ENCODE measurements around the gene CALCB. TPM values are rescaled to one million over a fixed set of nuclear protein-coding genes. Genes with fewer than 3 reads are reported as not detected.

Gene CALCB
- total RNA-seq, 1 donor from 2014 or later: not detected

DNA sequence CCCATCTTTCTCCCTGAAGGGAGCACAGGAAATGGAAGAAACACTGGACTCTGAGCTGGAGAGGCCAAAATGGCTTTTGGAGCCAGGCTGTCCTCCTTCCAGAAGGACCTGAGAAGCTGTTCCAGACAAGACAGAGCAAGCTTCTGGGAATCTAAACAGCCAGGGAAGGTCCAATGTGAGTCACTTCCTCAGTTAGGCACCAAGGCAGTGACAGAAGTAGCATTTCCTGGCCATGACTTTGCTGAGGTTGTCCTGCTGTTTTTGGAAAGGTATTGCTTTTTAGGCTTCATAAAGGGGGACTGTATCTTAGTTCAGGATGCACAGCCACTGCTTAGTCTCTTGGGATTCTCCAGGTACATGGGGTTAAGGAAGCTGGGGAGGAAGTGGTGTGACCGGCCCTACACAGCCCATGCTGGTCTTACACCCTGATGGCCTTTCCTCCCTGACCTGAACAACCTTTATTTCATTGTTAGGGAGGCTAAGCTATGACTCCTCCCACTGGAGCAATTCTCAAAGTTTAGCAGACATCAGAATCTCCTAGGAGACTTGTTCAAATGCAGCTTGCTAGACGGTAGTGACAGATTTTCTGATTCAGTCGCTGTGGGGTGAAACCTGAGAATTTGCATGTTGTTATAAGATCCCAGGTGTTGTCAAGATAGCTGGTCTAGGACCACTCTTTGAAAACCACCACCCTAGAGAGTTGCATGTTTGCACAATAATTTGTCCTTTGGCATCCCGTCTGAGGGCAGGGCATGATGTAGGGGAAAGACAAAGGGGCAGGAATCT, 34.5 kb downstream of the CALCB start:
- Mint-ChIP-seq H3K4me1 (ENCODE audit: low read depth) (peaks cover 9% of the 10 kb centered on the region), H3K4me3 (ENCODE audit: low read depth) (no peak overlapping the region), H3K9me3 (ENCODE audit: low read depth) (peaks cover 6% of the 10 kb centered on the region)

DNA sequence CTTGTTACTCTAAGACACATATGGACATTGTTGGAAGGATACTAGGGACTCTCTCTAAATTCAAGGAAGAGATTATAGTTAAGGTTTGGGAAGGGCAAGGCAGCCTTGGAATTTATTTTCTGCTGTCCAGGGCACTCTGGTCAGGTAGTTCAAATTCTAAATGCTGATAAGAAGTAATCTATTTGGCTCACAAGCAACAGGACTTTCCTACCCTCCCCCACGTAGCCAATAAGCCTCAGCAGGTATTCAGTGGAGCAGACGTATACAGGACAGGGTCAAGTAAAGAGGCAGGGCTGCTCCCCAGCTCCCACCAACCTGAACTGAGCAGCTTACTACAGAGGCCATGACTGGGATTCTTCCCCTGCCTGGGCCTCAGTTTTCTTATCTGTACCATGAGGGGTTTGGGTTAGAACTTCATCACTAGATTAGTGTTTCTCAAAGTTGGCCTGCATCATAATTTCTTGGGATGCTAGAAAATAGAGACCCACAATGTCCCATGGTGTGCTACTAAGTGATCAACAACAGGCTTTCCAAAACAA, 35.3 kb downstream of the CALCB start:
- Mint-ChIP-seq H3K36me3 (ENCODE audit: insufficient read depth) (no peaks in the 10 kb centered on the region), H3K4me3 (ENCODE audit: low read depth) (no peak overlapping the region), H3K27me3 (peaks cover 37% of the 10 kb centered on the region), H3K27ac (no peak overlapping the region), H3K4me1 (ENCODE audit: low read depth) (peaks cover 10% of the 10 kb centered on the region), H3K9me3 (ENCODE audit: low read depth) (peaks cover under 1% of the 10 kb centered on the region)
- DNase-seq (ENCODE audit: low spot score, unreplicated experiment): no peak
- TF ChIP-seq, protein P1, sequence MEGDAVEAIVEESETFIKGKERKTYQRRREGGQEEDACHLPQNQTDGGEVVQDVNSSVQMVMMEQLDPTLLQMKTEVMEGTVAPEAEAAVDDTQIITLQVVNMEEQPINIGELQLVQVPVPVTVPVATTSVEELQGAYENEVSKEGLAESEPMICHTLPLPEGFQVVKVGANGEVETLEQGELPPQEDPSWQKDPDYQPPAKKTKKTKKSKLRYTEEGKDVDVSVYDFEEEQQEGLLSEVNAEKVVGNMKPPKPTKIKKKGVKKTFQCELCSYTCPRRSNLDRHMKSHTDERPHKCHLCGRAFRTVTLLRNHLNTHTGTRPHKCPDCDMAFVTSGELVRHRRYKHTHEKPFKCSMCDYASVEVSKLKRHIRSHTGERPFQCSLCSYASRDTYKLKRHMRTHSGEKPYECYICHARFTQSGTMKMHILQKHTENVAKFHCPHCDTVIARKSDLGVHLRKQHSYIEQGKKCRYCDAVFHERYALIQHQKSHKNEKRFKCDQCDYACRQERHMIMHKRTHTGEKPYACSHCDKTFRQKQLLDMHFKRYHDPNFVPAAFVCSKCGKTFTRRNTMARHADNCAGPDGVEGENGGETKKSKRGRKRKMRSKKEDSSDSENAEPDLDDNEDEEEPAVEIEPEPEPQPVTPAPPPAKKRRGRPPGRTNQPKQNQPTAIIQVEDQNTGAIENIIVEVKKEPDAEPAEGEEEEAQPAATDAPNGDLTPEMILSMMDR (IDR thresholded peaks at IDR 0.05; ENCODE audit: unreplicated experiment): no peak

More for the DNA sequence above, 34.5 kb downstream of the CALCB start:
- DNase-seq (ENCODE audit: low spot score, unreplicated experiment): no peak
- H3K27me3 Mint-ChIP-seq: peaks cover 29% of the 10 kb centered on the region
- no peak overlapping the region for H3K27ac Mint-ChIP-seq
- H3K36me3 Mint-ChIP-seq (ENCODE audit: insufficient read depth): no peaks in the 10 kb centered on the region
- TF ChIP-seq, protein P1 (IDR thresholded peaks at IDR 0.05; ENCODE audit: unreplicated experiment): no peak

DNA sequence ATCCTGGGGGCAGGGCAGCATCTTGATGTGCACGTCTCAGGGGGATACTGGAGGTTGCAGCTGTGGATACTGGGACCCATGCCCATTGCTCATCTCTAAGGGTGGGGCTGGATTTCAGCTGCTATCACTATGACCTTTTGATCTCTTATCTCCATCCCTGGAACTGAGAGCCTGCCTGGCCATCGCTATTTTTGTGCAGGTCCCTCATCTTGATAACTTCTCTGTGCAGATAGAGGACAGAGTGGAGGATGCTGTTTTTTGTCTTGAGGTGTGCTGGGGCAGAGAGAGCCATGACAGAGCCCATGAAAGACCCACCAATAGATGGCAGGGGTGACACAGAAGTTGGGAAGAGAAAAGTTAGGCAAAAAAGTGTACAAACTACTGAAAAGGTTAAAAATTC, 36.2 kb downstream of the CALCB start:
- Mint-ChIP-seq H3K4me1 (ENCODE audit: low read depth) (peaks cover 12% of the 10 kb centered on the region), H3K4me3 (ENCODE audit: low read depth) (no peak overlapping the region), H3K9me3 (ENCODE audit: low read depth) (no peaks in the 10 kb centered on the region), H3K36me3 (ENCODE audit: insufficient read depth) (no peaks in the 10 kb centered on the region), H3K27ac (no peak overlapping the region), H3K27me3 (peaks cover 44% of the 10 kb centered on the region)
- TF ChIP-seq, protein P1 (IDR thresholded peaks at IDR 0.05; ENCODE audit: unreplicated experiment): no peak
- no peak for DNase-seq (ENCODE audit: low spot score, unreplicated experiment)

DNA sequence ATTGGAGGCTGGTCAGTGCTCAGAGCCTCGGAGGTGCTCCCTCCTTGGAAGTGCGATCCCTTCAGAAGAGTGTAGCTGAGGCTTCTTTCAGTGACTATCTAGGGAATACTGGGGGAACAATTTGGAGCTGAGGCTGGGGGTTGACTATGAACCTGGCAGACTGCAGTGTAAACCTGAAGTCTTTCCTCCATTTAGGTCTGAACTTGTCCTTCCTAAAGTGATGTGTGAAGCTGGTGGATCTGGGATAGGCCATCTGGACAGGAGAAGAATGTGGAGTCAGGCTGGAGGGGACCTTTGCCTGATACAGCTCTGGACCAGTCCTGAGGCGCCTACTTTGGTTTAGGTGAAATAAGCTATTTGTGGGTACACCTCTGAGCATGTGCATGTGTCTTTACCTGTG, 37.8 kb downstream of the CALCB start:
- peaks cover 15% of the 10 kb centered on the region for H3K4me1 Mint-ChIP-seq (ENCODE audit: low read depth)
- H3K9me3 Mint-ChIP-seq (ENCODE audit: low read depth): no peaks in the 10 kb centered on the region
- DNase-seq (ENCODE audit: low spot score, unreplicated experiment): no peak

DNA sequence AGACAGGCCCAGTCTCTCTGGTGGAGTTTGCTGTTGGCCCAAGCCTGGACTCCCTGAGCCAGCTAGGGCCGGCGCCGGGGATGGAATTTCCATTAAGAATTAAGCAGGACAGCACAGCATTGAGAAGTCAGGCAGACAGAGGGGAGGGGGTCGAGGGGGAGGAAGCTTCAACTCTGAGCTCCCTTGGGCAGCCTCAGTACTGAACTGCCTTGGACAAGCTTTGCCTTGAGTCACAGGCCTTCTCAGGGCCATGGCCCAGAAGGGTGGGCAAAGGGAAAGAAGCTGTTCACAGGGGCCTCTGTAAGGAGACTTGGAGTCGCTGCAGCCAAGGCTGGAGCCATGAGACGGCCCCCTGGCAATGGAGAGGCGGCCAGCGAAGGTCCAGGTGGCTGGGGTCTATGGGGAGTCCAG, 38.7 kb downstream of the CALCB start:
- H3K9me3 Mint-ChIP-seq (ENCODE audit: low read depth): no peaks in the 10 kb centered on the region
- H3K27me3 Mint-ChIP-seq: peaks cover 53% of the 10 kb centered on the region
- TF ChIP-seq, protein P1 (IDR thresholded peaks at IDR 0.05; ENCODE audit: unreplicated experiment): no peak
- H3K4me1 Mint-ChIP-seq (ENCODE audit: low read depth): peaks cover 15% of the 10 kb centered on the region
- DNase-seq (ENCODE audit: low spot score, unreplicated experiment): no peak
- no peak overlapping the region for H3K4me3 Mint-ChIP-seq (ENCODE audit: low read depth)
- peak overlapping the region; percentile 63 for H3K27ac Mint-ChIP-seq
- H3K36me3 Mint-ChIP-seq (ENCODE audit: insufficient read depth): no peaks in the 10 kb centered on the region

More for the DNA sequence above, 37.8 kb downstream of the CALCB start:
- H3K27ac Mint-ChIP-seq: no peak overlapping the region
- TF ChIP-seq, protein P1 (IDR thresholded peaks at IDR 0.05; ENCODE audit: unreplicated experiment): no peak
- H3K27me3 Mint-ChIP-seq: peaks cover 48% of the 10 kb centered on the region
- no peak overlapping the region for H3K4me3 Mint-ChIP-seq (ENCODE audit: low read depth)
- H3K36me3 Mint-ChIP-seq (ENCODE audit: insufficient read depth): no peaks in the 10 kb centered on the region
